Peyer's patch (tissue), 4 donors: ENCODE measurements around the gene ESF1. TPM values are rescaled to one million over a fixed set of nuclear protein-coding genes. Genes with fewer than 3 reads are reported as not detected.

ENCODE experiments used
- DNase-seq, 3 donors: peaks; one replicate each; pipeline ENCODE4 v3.0.0-alpha.2; 2017 to 2019
- H3K27ac ChIP-seq, 4 donors: fragments of 200-600 bp; sonication (generic); one replicate each; pipeline ENCODE4 v1.5.1; 2016 to 2019
- H3K27me3 ChIP-seq, 2 donors: fragments of 200-600 bp; sonication (generic); one replicate each; pipeline ENCODE4 v1.5.1; 2019
- H3K36me3 ChIP-seq, 3 donors: fragments of 200-600 bp; sonication (generic); one replicate each; pipeline ENCODE4 v1.5.1; 2016 to 2019
- H3K4me1 ChIP-seq, 4 donors: fragments of 200-600 bp; sonication (generic); one replicate each; pipeline ENCODE4 v1.5.1; 2016 to 2019
- H3K4me3 ChIP-seq, 4 donors: fragments of 200-600 bp; sonication (generic); 1 replicate in 3 of 4; 2 replicates in 1 of 4; pipeline ENCODE4 v1.5.1; 2016 to 2019; ENCODE audit warnings: mild to moderate bottlenecking in 1 of 4
- H3K9me3 ChIP-seq, 4 donors: fragments of 200-600 bp; sonication (generic); one replicate each; pipeline ENCODE4 v1.5.1; 2016 to 2019; ENCODE audit warnings: mild to moderate bottlenecking in 1 of 4
- POLR2A ChIP-seq, 2 donors: fragments of 450-650 bp; IDR thresholded peaks; one replicate each; pipeline ENCODE4 v1.5.1; 2017; ENCODE audit warnings: antibody characterized with exemption in 2 of 2, mild to moderate bottlenecking in 2 of 2, moderate library complexity in 2 of 2
- total RNA-seq, 4 donors: library from RNA; depleted of rRNA; stranded (reverse); fragments of >200 nt; gene quantifications; one replicate each; pipeline ENCODE4 v1.1.0, GENCODE V29; 2016
- TF ChIP-seq, protein P1 (sequence below), 6 experiments: fragments of 450-650 bp in 4 of 6; fragments of 200-600 bp in 2 of 6; sonication (generic) in 1 of 6; IDR thresholded peaks; one replicate each; pipeline ENCODE4 v1.5.1; 2017 to 2019; ENCODE audit warnings: antibody characterized with exemption in 6 of 6, mild to moderate bottlenecking in 3 of 6, moderate library complexity in 1 of 6

The ESF1 gene
- total RNA-seq, 4 donors from 2014 or later, result 7.9 to 26.4 (median 9.6) TPM

DNA sequence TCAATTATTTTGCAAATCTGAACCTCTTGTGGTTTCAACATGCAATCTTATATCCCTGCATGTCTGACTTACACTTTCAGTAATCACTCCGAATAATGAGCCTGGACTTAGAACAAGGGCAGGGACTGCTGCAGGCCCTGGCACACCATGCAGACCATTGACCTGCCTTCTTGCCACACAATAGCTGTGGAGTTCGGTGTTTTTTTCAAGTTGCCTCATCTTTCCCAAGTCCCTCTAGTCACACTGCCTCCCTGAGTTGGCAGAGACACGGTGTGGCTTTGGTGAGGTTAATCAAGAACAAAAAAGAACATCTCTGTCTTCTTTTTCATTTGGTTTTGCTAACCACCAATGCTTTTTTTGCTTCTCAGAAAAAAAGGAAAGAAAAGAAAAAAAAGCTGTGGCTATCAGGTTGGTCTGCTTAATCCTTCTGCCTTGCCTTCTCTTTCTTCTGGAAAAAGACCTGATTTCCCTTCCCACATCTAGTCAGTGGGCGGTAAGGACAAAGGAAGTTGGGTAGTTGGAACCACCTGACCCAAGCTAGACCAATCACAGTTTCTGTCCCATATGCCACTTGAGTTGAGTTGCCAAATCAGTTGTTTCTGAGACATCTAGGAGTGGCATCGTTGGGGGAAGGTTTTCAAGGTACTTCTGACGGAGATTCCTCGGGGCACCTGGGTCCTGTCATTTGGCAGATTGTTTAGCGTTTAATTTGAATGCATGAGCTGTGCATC, 90.1 kb downstream of the ESF1 start:
- H3K9me3 ChIP-seq, result no peaks in the 10 kb centered on the region
- TF ChIP-seq, protein P1, sequence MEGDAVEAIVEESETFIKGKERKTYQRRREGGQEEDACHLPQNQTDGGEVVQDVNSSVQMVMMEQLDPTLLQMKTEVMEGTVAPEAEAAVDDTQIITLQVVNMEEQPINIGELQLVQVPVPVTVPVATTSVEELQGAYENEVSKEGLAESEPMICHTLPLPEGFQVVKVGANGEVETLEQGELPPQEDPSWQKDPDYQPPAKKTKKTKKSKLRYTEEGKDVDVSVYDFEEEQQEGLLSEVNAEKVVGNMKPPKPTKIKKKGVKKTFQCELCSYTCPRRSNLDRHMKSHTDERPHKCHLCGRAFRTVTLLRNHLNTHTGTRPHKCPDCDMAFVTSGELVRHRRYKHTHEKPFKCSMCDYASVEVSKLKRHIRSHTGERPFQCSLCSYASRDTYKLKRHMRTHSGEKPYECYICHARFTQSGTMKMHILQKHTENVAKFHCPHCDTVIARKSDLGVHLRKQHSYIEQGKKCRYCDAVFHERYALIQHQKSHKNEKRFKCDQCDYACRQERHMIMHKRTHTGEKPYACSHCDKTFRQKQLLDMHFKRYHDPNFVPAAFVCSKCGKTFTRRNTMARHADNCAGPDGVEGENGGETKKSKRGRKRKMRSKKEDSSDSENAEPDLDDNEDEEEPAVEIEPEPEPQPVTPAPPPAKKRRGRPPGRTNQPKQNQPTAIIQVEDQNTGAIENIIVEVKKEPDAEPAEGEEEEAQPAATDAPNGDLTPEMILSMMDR (IDR thresholded peaks at IDR 0.05), result no peak
- no peak for TF ChIP-seq POLR2A (IDR thresholded peaks at IDR 0.05)
- no peaks in the 10 kb centered on the region for H3K4me1 ChIP-seq
- no peak for DNase-seq
- H3K27ac ChIP-seq, result no peak overlapping the region
- H3K36me3 ChIP-seq, result no peaks in the 10 kb centered on the region
- H3K4me3 ChIP-seq, result no peak overlapping the region
- no peaks in the 10 kb centered on the region for H3K27me3 ChIP-seq

GRCh38 chr20:13692802-13693736, 91.7 kb downstream of the ESF1 start:
- Histone ChIP-seq H3K27me3 (no peaks in the 10 kb centered on the region), H3K27ac (no peak overlapping the region), H3K36me3 (no peaks in the 10 kb centered on the region), H3K4me3 (no peak overlapping the region), H3K4me1 (no peaks in the 10 kb centered on the region), H3K9me3 (no peaks in the 10 kb centered on the region)
- DNase-seq, result no peak
- TF ChIP-seq POLR2A (IDR thresholded peaks at IDR 0.05), result no peak
- TF ChIP-seq, protein P1 (IDR thresholded peaks at IDR 0.05), result no peak

GRCh38 chr20:13690943-13691342, 93.8 kb downstream of the ESF1 start:
- Histone ChIP-seq H3K27me3 (no peaks in the 10 kb centered on the region), H3K36me3 (no peaks in the 10 kb centered on the region), H3K27ac (no peak overlapping the region), H3K4me1 (no peaks in the 10 kb centered on the region), H3K9me3 (no peaks in the 10 kb centered on the region), H3K4me3 (no peak overlapping the region)
- no peak for TF ChIP-seq POLR2A (IDR thresholded peaks at IDR 0.05)
- TF ChIP-seq, protein P1 (IDR thresholded peaks at IDR 0.05), result no peak
- DNase-seq, result no peak

DNA sequence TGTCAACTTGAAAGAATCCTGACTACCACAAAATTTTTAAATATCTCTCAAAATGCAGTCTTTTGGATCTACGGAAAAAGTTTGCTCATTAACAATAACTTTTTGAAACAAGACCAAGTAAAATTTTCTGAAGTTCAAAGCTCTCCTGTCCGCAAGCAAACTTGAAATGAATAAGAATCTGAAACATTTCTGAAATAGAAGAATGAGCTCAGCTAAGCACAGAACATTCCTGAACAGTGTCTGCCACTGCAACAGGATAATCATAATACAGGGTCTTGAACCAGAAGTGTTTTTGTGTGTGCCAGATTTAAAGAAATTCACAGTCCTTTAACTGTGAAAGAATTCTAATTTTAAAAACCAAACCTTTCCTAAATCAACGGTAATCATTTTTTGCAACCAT, 96.9 kb downstream of the ESF1 start:
- Histone ChIP-seq H3K27ac (no peak overlapping the region), H3K9me3 (no peaks in the 10 kb centered on the region), H3K4me3 (no peak overlapping the region), H3K4me1 (no peaks in the 10 kb centered on the region), H3K36me3 (no peaks in the 10 kb centered on the region), H3K27me3 (no peaks in the 10 kb centered on the region)
- DNase-seq, result no peak
- TF ChIP-seq POLR2A (IDR thresholded peaks at IDR 0.05), result no peak
- TF ChIP-seq, protein P1 (IDR thresholded peaks at IDR 0.05), result no peak

DNA sequence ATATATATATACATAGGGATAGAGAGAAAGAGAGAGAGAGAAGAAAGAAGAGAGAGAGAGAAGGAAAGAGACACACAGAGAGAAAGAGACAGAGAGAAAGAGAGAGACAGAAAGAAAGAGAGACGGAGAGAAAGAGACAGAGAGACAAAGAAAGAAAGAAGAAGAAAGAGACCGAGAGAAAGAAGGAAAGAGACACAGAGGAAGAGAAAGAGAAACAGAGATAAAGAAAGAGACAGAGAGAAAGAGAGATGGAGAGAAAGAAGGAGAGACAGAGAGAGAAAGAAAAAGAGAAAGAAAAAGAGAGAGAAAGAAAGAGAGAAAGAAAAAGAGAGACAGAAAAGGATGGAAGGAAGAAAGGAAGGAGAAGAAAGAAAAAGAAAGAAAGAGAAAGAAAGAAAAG, 99.1 kb downstream of the ESF1 start:
- no peak overlapping the region for H3K4me3 ChIP-seq
- H3K27me3 ChIP-seq, result no peaks in the 10 kb centered on the region
- TF ChIP-seq, protein P1 (IDR thresholded peaks at IDR 0.05), result no peak
- no peak for TF ChIP-seq POLR2A (IDR thresholded peaks at IDR 0.05)
- no peaks in the 10 kb centered on the region for H3K4me1 ChIP-seq
- no peaks in the 10 kb centered on the region for H3K9me3 ChIP-seq
- no peak for DNase-seq
- no peak overlapping the region for H3K27ac ChIP-seq
- no peaks in the 10 kb centered on the region for H3K36me3 ChIP-seq
